Measurements from ENCODE around the gene NSF. TPM values are rescaled to one million over a fixed set of nuclear protein-coding genes. Genes with fewer than 3 reads are reported as not detected.
"Not testable (repeated sequence)": the region's sequence is repeated elsewhere in the genome, so short reads cannot be mapped to it uniquely, and the experiment has no call there.

Gene NSF
- total RNA-seq, 4 donors from 2014 or later, result 14.9 to 31.8 (median 18.7) TPM

GRCh38 chr17:46753776-46754175 is 163.3 kb downstream of the NSF start:
- TF ChIP-seq EP300 (IDR thresholded peaks at IDR 0.05), result no peak
- no peak for TF ChIP-seq POLR2A (IDR thresholded peaks at IDR 0.05)
- TF ChIP-seq CTCF (IDR thresholded peaks at IDR 0.05), result no peak
- H3K36me3 ChIP-seq, result peaks cover 0 to 79% (median 10%) of the 10 kb centered on the region in 3 donors
- DNase-seq (ENCODE audit: low spot score in 2 of 2), result no peak
- no peak overlapping the region for H3K4me3 ChIP-seq
- H3K27me3 ChIP-seq, result no peaks in the 10 kb centered on the region
- no peak overlapping the region for H3K27ac ChIP-seq
- 90 to 94% methylated on average over 3 of the region's 3 CpGs for WGBS, 2 donors
- H3K4me1 ChIP-seq, result no peaks in the 10 kb centered on the region
- H3K9me3 ChIP-seq, result no peaks in the 10 kb centered on the region

- no peak overlapping the region for H3K4me3 ChIP-seq
- H3K36me3 ChIP-seq, result peaks cover 0 to 77% (median 10%) of the 10 kb centered on the region in 3 donors
- WGBS, 2 donors, result 77 to 82% methylated on average over 4 of the region's 4 CpGs
- no peaks in the 10 kb centered on the region for H3K9me3 ChIP-seq
- no peak for DNase-seq (ENCODE audit: low spot score in 2 of 2)
- no peaks in the 10 kb centered on the region for H3K4me1 ChIP-seq
- no peak for TF ChIP-seq CTCF (IDR thresholded peaks at IDR 0.05)
- no peak for TF ChIP-seq EP300 (IDR thresholded peaks at IDR 0.05)
- TF ChIP-seq POLR2A (IDR thresholded peaks at IDR 0.05), result no peak
- H3K27ac ChIP-seq, result no peak overlapping the region
- no peaks in the 10 kb centered on the region for H3K27me3 ChIP-seq
These were observed 165.7 kb downstream of the NSF start for GRCh38 chr17:46756081-46756735.

- peaks cover 0 to 70% (median 10%) of the 10 kb centered on the region in 3 donors for H3K36me3 ChIP-seq
- H3K4me3 ChIP-seq, result no peak overlapping the region
These were observed 166.4 kb downstream of the NSF start for GRCh38 chr17:46756861-46757260.

GRCh38 chr17:46757588-46757987 is 167.1 kb downstream of the NSF start:
- H3K9me3 ChIP-seq, H3K27ac ChIP-seq: not testable (repeated sequence)

More at GRCh38 chr17:46756861-46757260, 166.4 kb downstream of the NSF start:
- H3K27me3 ChIP-seq, result no peaks in the 10 kb centered on the region
- no peak overlapping the region for H3K27ac ChIP-seq
- H3K9me3 ChIP-seq, result no peaks in the 10 kb centered on the region
- DNase-seq (ENCODE audit: low spot score in 2 of 2), result no peak
- WGBS, 2 donors, result 90 to 93% methylated on average over 2 of the region's 2 CpGs
- H3K4me1 ChIP-seq, result no peaks in the 10 kb centered on the region
- TF ChIP-seq POLR2A (IDR thresholded peaks at IDR 0.05), result no peak
- TF ChIP-seq CTCF (IDR thresholded peaks at IDR 0.05), result no peak
- no peak for TF ChIP-seq EP300 (IDR thresholded peaks at IDR 0.05)

GRCh38 chr17:46758614-46759013 is 168.1 kb downstream of the NSF start:
- no peaks in the 10 kb centered on the region for H3K9me3 ChIP-seq
- H3K4me1 ChIP-seq, result no peaks in the 10 kb centered on the region
- no peak overlapping the region for H3K4me3 ChIP-seq
- 94 to 96% methylated on average over 5 of the region's 5 CpGs for WGBS, 2 donors
- H3K27ac ChIP-seq, result no peak overlapping the region
- DNase-seq (ENCODE audit: low spot score in 2 of 2), result no peak
- TF ChIP-seq POLR2A (IDR thresholded peaks at IDR 0.05) (no peak), CTCF (IDR thresholded peaks at IDR 0.05) (no peak), EP300 (IDR thresholded peaks at IDR 0.05) (no peak)
- peaks cover 0 to 53% (median 6%) of the 10 kb centered on the region in 3 donors for H3K36me3 ChIP-seq
- no peaks in the 10 kb centered on the region for H3K27me3 ChIP-seq

More at GRCh38 chr17:46757588-46757987, 167.1 kb downstream of the NSF start:
- not testable (repeated sequence) for H3K4me3 ChIP-seq; H3K4me1 ChIP-seq; H3K27me3 ChIP-seq; DNase-seq (ENCODE audit: low spot score in 2 of 2)
- peaks cover 0 to 63% (median 10%) of the 10 kb centered on the region in 3 donors for H3K36me3 ChIP-seq
- WGBS, 2 donors, result 72 to 78% methylated on average over 4 of the region's 4 CpGs
